ENCODE data around the gene ACR. TPM values are rescaled to one million over a fixed set of nuclear protein-coding genes. Genes with fewer than 3 reads are reported as not detected.

ACR gene
- total RNA-seq, 1 donor from 2014 or later: 0.22 TPM

DNA sequence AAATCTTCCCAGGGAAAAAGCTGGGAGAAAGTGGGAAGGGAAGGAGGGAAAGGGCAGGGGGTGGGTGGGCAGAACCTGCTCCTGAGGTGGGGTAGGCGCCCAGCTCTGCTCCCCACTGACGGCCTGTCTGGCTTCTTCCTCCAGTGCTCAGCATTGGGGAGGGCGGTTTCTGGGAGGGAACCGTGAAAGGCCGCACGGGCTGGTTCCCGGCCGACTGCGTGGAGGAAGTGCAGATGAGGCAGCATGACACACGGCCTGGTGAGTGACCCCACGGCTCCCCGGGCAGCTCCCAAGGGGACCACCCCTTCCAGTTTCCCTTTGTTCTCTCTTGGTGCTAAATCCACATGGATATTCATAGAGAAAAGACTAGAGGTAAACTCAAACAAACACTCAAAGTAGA, 39.5 kb upstream of the ACR start:
- Mint-ChIP-seq H3K27me3 (peaks cover 3% of the 10 kb centered on the region), H3K9me3 (no peaks in the 10 kb centered on the region), H3K4me3 (peak overlapping the region; percentile 77), H3K27ac (peak overlapping the region; percentile 21), H3K36me3 (peaks cover 7% of the 10 kb centered on the region), H3K4me1 (ENCODE audit: unreplicated experiment) (peaks cover 15% of the 10 kb centered on the region)
- TF ChIP-seq, protein P1, sequence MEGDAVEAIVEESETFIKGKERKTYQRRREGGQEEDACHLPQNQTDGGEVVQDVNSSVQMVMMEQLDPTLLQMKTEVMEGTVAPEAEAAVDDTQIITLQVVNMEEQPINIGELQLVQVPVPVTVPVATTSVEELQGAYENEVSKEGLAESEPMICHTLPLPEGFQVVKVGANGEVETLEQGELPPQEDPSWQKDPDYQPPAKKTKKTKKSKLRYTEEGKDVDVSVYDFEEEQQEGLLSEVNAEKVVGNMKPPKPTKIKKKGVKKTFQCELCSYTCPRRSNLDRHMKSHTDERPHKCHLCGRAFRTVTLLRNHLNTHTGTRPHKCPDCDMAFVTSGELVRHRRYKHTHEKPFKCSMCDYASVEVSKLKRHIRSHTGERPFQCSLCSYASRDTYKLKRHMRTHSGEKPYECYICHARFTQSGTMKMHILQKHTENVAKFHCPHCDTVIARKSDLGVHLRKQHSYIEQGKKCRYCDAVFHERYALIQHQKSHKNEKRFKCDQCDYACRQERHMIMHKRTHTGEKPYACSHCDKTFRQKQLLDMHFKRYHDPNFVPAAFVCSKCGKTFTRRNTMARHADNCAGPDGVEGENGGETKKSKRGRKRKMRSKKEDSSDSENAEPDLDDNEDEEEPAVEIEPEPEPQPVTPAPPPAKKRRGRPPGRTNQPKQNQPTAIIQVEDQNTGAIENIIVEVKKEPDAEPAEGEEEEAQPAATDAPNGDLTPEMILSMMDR (conservative IDR thresholded peaks at IDR 0.05): no peak
- DNase-seq (ENCODE audit: extremely low spot score, unreplicated experiment): no peak

DNA sequence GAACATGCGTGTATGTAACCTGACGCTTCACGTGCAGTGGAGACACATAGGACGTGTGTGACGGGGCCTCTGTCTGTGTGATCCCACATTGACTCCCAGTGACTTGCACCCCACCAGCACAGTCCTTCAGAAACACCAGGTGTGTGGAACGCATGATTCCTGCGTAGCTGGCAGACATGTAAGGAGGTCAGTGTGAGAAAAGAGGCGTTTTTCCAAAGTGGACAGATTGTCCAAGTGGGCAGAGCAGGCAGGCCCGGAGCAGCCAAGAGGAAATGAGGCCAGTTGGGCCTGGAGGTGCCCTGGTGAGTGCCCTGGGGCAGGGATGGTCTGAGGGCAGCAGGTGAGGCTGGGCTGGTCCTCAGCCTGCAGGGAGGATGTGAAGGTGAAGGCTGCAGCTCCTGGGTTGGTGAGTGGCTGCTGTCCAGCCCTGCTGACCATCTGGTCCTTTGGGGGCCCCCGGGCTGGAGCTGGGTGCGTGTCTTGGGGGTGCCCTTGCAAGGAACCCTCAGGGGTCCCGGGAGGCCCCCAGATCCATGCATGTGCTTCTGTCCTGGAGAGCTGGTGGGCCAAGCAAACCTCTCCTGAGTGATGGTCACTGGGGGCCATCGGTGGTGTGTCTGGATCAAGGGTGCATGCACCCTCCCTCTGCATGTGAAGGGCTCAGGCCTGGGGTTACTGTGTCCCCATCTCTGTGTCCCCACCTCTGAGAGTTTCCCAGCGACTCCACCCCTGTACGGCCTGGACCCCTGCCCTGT, 38.8 kb upstream of the ACR start:
- DNase-seq (ENCODE audit: extremely low spot score, unreplicated experiment): no peak
- H3K36me3 Mint-ChIP-seq: peaks cover 7% of the 10 kb centered on the region
- peaks cover 15% of the 10 kb centered on the region for H3K4me1 Mint-ChIP-seq (ENCODE audit: unreplicated experiment)

DNA sequence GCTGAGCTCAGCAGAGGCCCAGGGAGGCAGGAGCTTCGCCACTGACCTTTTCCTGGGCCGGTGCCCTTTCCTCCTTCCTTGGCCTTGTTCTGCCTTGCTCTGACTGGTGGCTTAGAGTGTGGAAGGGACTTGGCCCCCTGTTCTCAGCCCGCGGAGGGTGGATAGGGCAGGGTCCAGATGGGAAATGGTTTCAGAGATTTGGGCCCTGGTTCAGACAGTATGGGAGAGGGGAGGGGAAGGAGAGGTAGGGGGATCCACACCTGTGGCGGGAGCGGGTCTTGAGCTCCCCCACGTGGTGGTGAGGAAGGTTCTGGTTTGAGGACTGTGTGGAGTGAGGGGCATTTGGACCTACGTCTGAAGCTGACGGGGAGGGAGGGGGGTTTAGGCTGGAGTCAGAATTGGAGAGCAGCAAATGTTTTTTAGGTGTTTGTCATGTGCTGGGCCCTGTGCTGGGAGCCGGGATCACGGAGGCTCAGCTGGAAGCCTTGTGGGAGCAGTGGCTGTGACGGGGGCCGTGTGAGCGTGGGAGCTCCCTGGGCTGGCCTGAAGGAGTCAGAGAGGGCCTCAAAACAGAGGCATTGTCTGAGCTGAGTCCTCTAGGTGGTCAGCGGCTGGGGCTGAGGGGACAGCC, 38.1 kb upstream of the ACR start:
- DNase-seq (ENCODE audit: extremely low spot score, unreplicated experiment): no peak
- H3K4me1 Mint-ChIP-seq (ENCODE audit: unreplicated experiment): peaks cover 15% of the 10 kb centered on the region
- no peaks in the 10 kb centered on the region for H3K9me3 Mint-ChIP-seq
- TF ChIP-seq, protein P1 (conservative IDR thresholded peaks at IDR 0.05): peak; percentile 36
- H3K27me3 Mint-ChIP-seq: peaks cover 3% of the 10 kb centered on the region
- peak overlapping the region; percentile 51 for H3K4me3 Mint-ChIP-seq
- peaks cover 7% of the 10 kb centered on the region for H3K36me3 Mint-ChIP-seq
- no peak overlapping the region for H3K27ac Mint-ChIP-seq

More for the DNA sequence above, 38.8 kb upstream of the ACR start:
- peak overlapping the region; percentile 21 for H3K27ac Mint-ChIP-seq
- TF ChIP-seq, protein P1 (conservative IDR thresholded peaks at IDR 0.05): no peak
- H3K4me3 Mint-ChIP-seq: peak overlapping the region; percentile 77
- peaks cover 3% of the 10 kb centered on the region for H3K27me3 Mint-ChIP-seq
- H3K9me3 Mint-ChIP-seq: no peaks in the 10 kb centered on the region

DNA sequence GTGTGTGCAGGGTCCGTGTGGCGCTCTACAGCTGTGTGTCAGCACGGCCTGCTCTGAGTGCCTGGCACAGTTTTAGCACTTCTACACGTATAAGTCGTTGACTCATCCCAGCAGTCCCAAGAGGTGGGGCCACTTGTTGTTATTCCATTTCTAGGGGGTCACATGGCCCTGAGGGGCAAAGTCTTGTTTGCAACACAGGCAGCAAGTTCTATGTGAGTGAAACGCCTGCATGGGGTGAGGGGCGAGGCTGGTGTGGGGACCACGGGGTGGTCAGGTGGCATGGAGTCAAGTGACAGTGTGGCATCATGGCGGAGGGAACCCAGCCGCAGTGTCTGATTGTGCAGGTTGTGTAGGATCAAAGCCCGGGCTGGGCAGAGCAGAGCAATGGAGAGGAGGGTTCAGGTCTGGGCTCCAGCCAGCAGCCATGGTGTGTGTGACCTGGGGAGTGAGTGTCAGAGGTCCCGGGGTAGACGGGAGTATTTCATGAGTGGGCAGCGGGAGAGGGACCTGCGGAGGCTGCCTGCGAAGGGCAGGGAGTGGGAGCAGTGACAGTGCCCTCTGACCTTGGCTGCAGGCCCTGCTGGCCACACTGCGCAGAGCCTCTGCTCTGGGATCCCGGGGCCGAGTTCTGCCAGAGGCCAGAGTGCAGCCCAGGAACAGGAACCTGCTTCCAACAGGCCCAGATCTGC, 37.5 kb upstream of the ACR start:
- peaks cover 3% of the 10 kb centered on the region for H3K27me3 Mint-ChIP-seq
- TF ChIP-seq, protein P1 (conservative IDR thresholded peaks at IDR 0.05): no peak
- peaks cover 15% of the 10 kb centered on the region for H3K4me1 Mint-ChIP-seq (ENCODE audit: unreplicated experiment)
- H3K9me3 Mint-ChIP-seq: no peaks in the 10 kb centered on the region
- H3K27ac Mint-ChIP-seq: peak overlapping the region; percentile 77
- DNase-seq (ENCODE audit: extremely low spot score, unreplicated experiment): no peak
- peaks cover 7% of the 10 kb centered on the region for H3K36me3 Mint-ChIP-seq
- H3K4me3 Mint-ChIP-seq: no peak overlapping the region

DNA sequence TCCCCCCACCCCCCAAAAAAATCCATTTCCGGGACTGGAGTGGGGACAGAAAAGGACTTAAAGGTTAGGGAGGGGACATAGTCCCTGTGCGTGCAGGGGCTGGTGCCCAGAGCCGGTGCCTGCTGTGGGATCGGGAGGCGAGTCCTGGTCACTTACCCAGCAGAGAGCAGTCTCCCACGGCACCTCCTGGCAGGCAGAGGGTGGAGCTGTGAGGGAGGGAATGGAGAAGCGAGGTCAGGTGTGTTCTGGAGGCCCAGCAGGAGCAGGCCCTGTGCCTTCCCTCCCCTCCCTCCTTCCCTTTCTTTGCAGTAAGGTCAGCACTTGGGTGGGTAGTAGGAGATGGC, 37.0 kb upstream of the ACR start:
- no peaks in the 10 kb centered on the region for H3K9me3 Mint-ChIP-seq
- H3K4me3 Mint-ChIP-seq: no peak overlapping the region
- H3K27me3 Mint-ChIP-seq: peaks cover 3% of the 10 kb centered on the region
- TF ChIP-seq, protein P1 (conservative IDR thresholded peaks at IDR 0.05): no peak
- DNase-seq (ENCODE audit: extremely low spot score, unreplicated experiment): no peak
- peaks cover 15% of the 10 kb centered on the region for H3K4me1 Mint-ChIP-seq (ENCODE audit: unreplicated experiment)
- H3K27ac Mint-ChIP-seq: no peak overlapping the region
- peaks cover 7% of the 10 kb centered on the region for H3K36me3 Mint-ChIP-seq

All from type B pancreatic cell (in vitro differentiated cells).